H1 (cell line): ENCODE results near the gene GNAQ. TPM values are rescaled to one million over a fixed set of nuclear protein-coding genes. Genes with fewer than 3 reads are reported as not detected.

Experiments used
- CTCF ChIA-PET: fragments of 300-600 bp; sonication (Branson Sonifier 250); formaldehyde crosslinking; loops from one replicate; lab custom pipeline; 2021; ENCODE audit not compliant: partially characterized antibody; lab: Charles Lee
- POLR2A ChIA-PET: fragments of 300-600 bp; sonication (Branson Sonifier 250); formaldehyde crosslinking; loops from one replicate; lab custom pipeline; 2021; ENCODE audit warnings: inconsistent platforms; ENCODE audit not compliant: partially characterized antibody; lab: Charles Lee
- DNase-seq, 2 experiments: peaks; one replicate each; pipeline versions ENCODE4 v3.0.0 to v3.0.0-alpha.2; 2010 to 2022; ENCODE audit warnings: low spot score in 2 of 2, low read depth in 1 of 2, mixed read lengths in 1 of 2
- FAIRE-seq: peaks from 2 replicates; lab custom pipeline; 2011; peaks lifted over from hg19 to GRCh38; lab: Jason Lieb, UNC
- H2AFZ ChIP-seq: 2 replicates; pipeline ENCODE4 v1.8.1; 2012; ENCODE audit warnings: low read length, inconsistent platforms
- H2AK5ac ChIP-seq: 2 replicates; pipeline ENCODE4 v1.6.1; 2013; ENCODE audit warnings: low read depth, low read length
- H2BK120ac ChIP-seq: replicated peaks from 2 replicates; pipeline ENCODE3; 2013; ENCODE audit warnings: low read depth, low read length, inconsistent platforms
- H2BK12ac ChIP-seq: 2 replicates; pipeline ENCODE4 v1.6.1; 2013; ENCODE audit warnings: low read depth, low read length
- H2BK15ac ChIP-seq: 2 replicates; pipeline ENCODE4 v1.6.1; 2013; ENCODE audit warnings: low read length
- H2BK20ac ChIP-seq: 2 replicates; pipeline ENCODE4 v1.6.1; 2013; ENCODE audit warnings: low read length
- H2BK5ac ChIP-seq: 2 replicates; pipeline ENCODE4 v1.6.1; 2013; ENCODE audit warnings: low read depth, low read length
- H3K14ac ChIP-seq: 2 replicates; pipeline ENCODE4 v1.6.1; 2013; ENCODE audit warnings: inconsistent platforms; ENCODE audit not compliant: insufficient read length
- H3K18ac ChIP-seq: 2 replicates; pipeline ENCODE4 v1.6.1; 2013; ENCODE audit warnings: low read length; ENCODE audit errors: extremely low read depth
- H3K23ac ChIP-seq: 2 replicates; pipeline ENCODE4 v1.6.1; 2013; ENCODE audit warnings: inconsistent platforms; ENCODE audit not compliant: insufficient read length
- H3K23me2 ChIP-seq: 2 replicates; pipeline ENCODE4 v1.6.1; 2013; ENCODE audit warnings: low read depth, low read length
- H3K27ac ChIP-seq: 2 replicates; pipeline ENCODE4 v1.6.1; 2011; ENCODE audit warnings: low read depth, low read length, inconsistent platforms
- H3K27me3 ChIP-seq, 4 experiments: replicated peaks in 1 of 4; 1 replicate in 1 of 4; 2 replicates in 3 of 4; pipeline versions ENCODE4 v1.6.1 to v1.8.1; 2011 to 2013; ENCODE audit warnings: low read length in 3 of 4, mild to moderate bottlenecking in 3 of 4, inconsistent platforms in 2 of 4, mixed read lengths in 2 of 4, moderate library complexity in 1 of 4; ENCODE audit not compliant: control insufficient read depth in 3 of 4, insufficient read depth in 3 of 4; ENCODE audit errors: extremely low read depth in 1 of 4
- H3K36me3 ChIP-seq, 4 experiments: 2 replicates each; pipeline versions ENCODE4 v1.6.1 to v1.8.1; 2011 to 2013; ENCODE audit warnings: mild to moderate bottlenecking in 4 of 4, low read length in 3 of 4, moderate library complexity in 2 of 4, control low read depth in 1 of 4, inconsistent platforms in 1 of 4; ENCODE audit not compliant: insufficient read depth in 4 of 4, control insufficient read depth in 2 of 4
- H3K4ac ChIP-seq: replicated peaks from 2 replicates; pipeline ENCODE3; 2013; ENCODE audit warnings: low read length, low read depth, mixed read lengths, inconsistent platforms; ENCODE audit not compliant: insufficient read length
- H3K4me1 ChIP-seq, 4 experiments: replicated peaks in 1 of 4; 1 replicate in 1 of 4; 2 replicates in 3 of 4; pipeline versions ENCODE4 v1.6.1 to v1.8.1; 2011 to 2013; ENCODE audit warnings: low read length in 3 of 4, inconsistent platforms in 2 of 4, mixed read lengths in 1 of 4; ENCODE audit not compliant: insufficient read depth in 4 of 4, control insufficient read depth in 3 of 4
- H3K4me2 ChIP-seq, 2 experiments: 2 replicates each; pipeline versions ENCODE4 v1.6.1 to v1.8.1; 2011 to 2013; ENCODE audit warnings: low read depth in 2 of 2, low read length in 2 of 2, control low read depth in 1 of 2, inconsistent platforms in 1 of 2, mild to moderate bottlenecking in 1 of 2; ENCODE audit not compliant: insufficient read depth in 1 of 2
- H3K4me3 ChIP-seq, 4 experiments: fragments of 200-600, 300-600 bp in 1 of 4; sonication (generic), shearing (Covaris generic), sonication (Bioruptor Twin) in 1 of 4; 2 replicates each; pipeline versions ENCODE4 v1.5.1 to v1.8.1; 2011 to 2016; ENCODE audit warnings: low read length in 4 of 4, low read depth in 3 of 4, control low read depth in 2 of 4, inconsistent platforms in 2 of 4, mild to moderate bottlenecking in 2 of 4, mixed read lengths in 1 of 4, moderate library complexity in 1 of 4; ENCODE audit not compliant: insufficient read depth in 2 of 4; ENCODE audit errors: extremely low read depth in 1 of 4
- H3K56ac ChIP-seq: replicated peaks from 2 replicates; pipeline ENCODE3; 2013; ENCODE audit warnings: low read depth, mild to moderate bottlenecking, mixed read lengths, low read length, inconsistent platforms; ENCODE audit not compliant: insufficient read length
- H3K79me1 ChIP-seq: 2 replicates; pipeline ENCODE4 v1.6.1; 2013; ENCODE audit warnings: low read depth, low read length, control low read depth
- H3K79me2 ChIP-seq, 2 experiments: 2 replicates each; pipeline versions ENCODE4 v1.6.1 to v1.8.1; 2012 to 2013; ENCODE audit warnings: low read length in 2 of 2, mild to moderate bottlenecking in 2 of 2, inconsistent platforms in 1 of 2; ENCODE audit not compliant: insufficient read depth in 2 of 2, control insufficient read depth in 1 of 2
- H3K9ac ChIP-seq, 4 experiments: replicated peaks in 1 of 4; 1 replicate in 1 of 4; 2 replicates in 3 of 4; pipeline versions ENCODE4 v1.6.1 to v1.8.1; 2011 to 2013; ENCODE audit warnings: low read depth in 3 of 4, low read length in 3 of 4, control low read depth in 2 of 4, mild to moderate bottlenecking in 2 of 4, moderate library complexity in 2 of 4, inconsistent platforms in 1 of 4; ENCODE audit errors: extremely low read depth in 1 of 4
- H3K9me3 ChIP-seq, 2 experiments: 2 replicates each; pipeline versions ENCODE4 v1.6.1 to v1.8.1; 2012 to 2013; ENCODE audit warnings: mild to moderate bottlenecking in 2 of 2, moderate library complexity in 2 of 2, control low read depth in 1 of 2, inconsistent platforms in 1 of 2, low read depth in 1 of 2, low read length in 1 of 2, mixed read lengths in 1 of 2; ENCODE audit not compliant: insufficient read depth in 2 of 2
- H4K20me1 ChIP-seq, 2 experiments: replicated peaks in 1 of 2; 2 replicates each; pipeline versions ENCODE3 to v1.8.1; 2011 to 2013; ENCODE audit warnings: inconsistent platforms in 2 of 2, low read length in 2 of 2, mild to moderate bottlenecking in 1 of 2; ENCODE audit not compliant: insufficient read depth in 2 of 2, control insufficient read depth in 1 of 2
- H4K5ac ChIP-seq: 2 replicates; pipeline ENCODE4 v1.6.1; 2013; ENCODE audit warnings: low read length, low read depth, mixed read lengths, inconsistent platforms; ENCODE audit not compliant: insufficient read length
- H4K8ac ChIP-seq: 2 replicates; pipeline ENCODE4 v1.8.0; 2013; ENCODE audit warnings: mild to moderate bottlenecking, moderate library complexity, low read length, inconsistent platforms; ENCODE audit not compliant: insufficient read depth; ENCODE audit errors: extremely low read depth
- H4K91ac ChIP-seq: replicated peaks from 2 replicates; pipeline ENCODE3; 2013; ENCODE audit warnings: low read length, mixed read lengths, inconsistent platforms; ENCODE audit not compliant: insufficient read length
- CBX5 ChIP-seq: fragments of 300-800, 300-1000 bp; sonication (generic); IDR thresholded peaks from 2 replicates; pipeline ENCODE4 v1.7.1; 2016; ENCODE audit warnings: antibody characterized with exemption, low read length, low read depth
- EGR1 ChIP-seq: IDR thresholded peaks from 2 replicates; pipeline ENCODE4 v1.6.1; 2011; ENCODE audit warnings: low read depth, low read length, borderline replicate concordance
- EP300 ChIP-seq, 2 experiments: IDR thresholded peaks; 1 replicate in 1 of 2; 2 replicates in 1 of 2; pipeline ENCODE4 v1.6.1; 2011 to 2012; ENCODE audit warnings: low read depth in 2 of 2, low read length in 2 of 2, mild to moderate bottlenecking in 2 of 2, borderline replicate concordance in 1 of 2, inconsistent platforms in 1 of 2, moderate library complexity in 1 of 2
- KDM4A ChIP-seq: IDR thresholded peaks from one replicate; pipeline ENCODE4 v1.7.1; 2012; ENCODE audit warnings: low read depth, mild to moderate bottlenecking, moderate library complexity, low read length, inconsistent platforms; ENCODE audit not compliant: severe bottlenecking
- KDM5A ChIP-seq: fragments of 200-600 bp; IDR thresholded peaks from 2 replicates; pipeline ENCODE4 v1.7.1; 2012; ENCODE audit warnings: mild to moderate bottlenecking, low read length, inconsistent platforms, mixed read lengths
- MAX ChIP-seq: IDR thresholded peaks from 2 replicates; pipeline ENCODE4 v1.6.1; 2012; ENCODE audit warnings: inconsistent platforms
- NANOG ChIP-seq: IDR thresholded peaks from 2 replicates; pipeline ENCODE4 v1.6.1; 2011; ENCODE audit warnings: low read length, low read depth, mild to moderate bottlenecking, inconsistent platforms; ENCODE audit not compliant: insufficient read depth, poor library complexity, severe bottlenecking
- NRF1 ChIP-seq: IDR thresholded peaks from 2 replicates; pipeline ENCODE4 v1.6.1; 2011; ENCODE audit warnings: mild to moderate bottlenecking, low read depth, low read length, improper control_type of control experiment
- PHF8 ChIP-seq: fragments of 200-600 bp; sonication (generic); conservative IDR thresholded peaks from 2 replicates; pipeline ENCODE4 v1.7.1; 2012; ENCODE audit warnings: low read depth, mild to moderate bottlenecking, inconsistent platforms, low read length, moderate library complexity
- POU5F1 ChIP-seq: IDR thresholded peaks from 2 replicates; pipeline ENCODE4 v1.6.1; 2011; ENCODE audit warnings: low read depth, mild to moderate bottlenecking, low read length, moderate library complexity
- SP1 ChIP-seq: IDR thresholded peaks from 2 replicates; pipeline ENCODE4 v1.6.1; 2011; ENCODE audit warnings: low read depth, low read length
- TAF7 ChIP-seq: optimal IDR thresholded peaks from 2 replicates; pipeline ENCODE3; 2011; ENCODE audit warnings: low read depth, mild to moderate bottlenecking, inconsistent platforms, low read length, moderate library complexity, borderline replicate concordance
- YY1 ChIP-seq: IDR thresholded peaks from 2 replicates; pipeline ENCODE4 v1.6.1; 2011; ENCODE audit warnings: low read depth, mild to moderate bottlenecking, low read length
- WGBS, 2 experiments: shearing (Covaris generic) in 1 of 2; methylation state at CpG; one replicate each; pipeline versions ENCODE4 v1.1.6 to v1.1.7; 2013 to 2015; ENCODE audit warnings: low lambda C conversion rate in 2 of 2, mixed read lengths in 2 of 2, inconsistent platforms in 1 of 2, low coverage in 1 of 2, missing lambda C conversion rate in 1 of 2; ENCODE audit not compliant: insufficient replicate concordance in 2 of 2, insufficient coverage in 1 of 2, insufficient read length in 1 of 2; ENCODE audit errors: extremely low coverage in 1 of 2, missing lambda C conversion rate in 1 of 2; 5-methylcytosine and 5-hydroxymethylcytosine counted together
- polyA plus RNA-seq, 7 experiments: library from polyadenylated mRNA; depleted of rRNA in 3 of 7; stranded (reverse) in 5 of 7; unstranded in 2 of 7; fragments of >200 nt in 5 of 7; fragments of 200-250 nt in 2 of 7; gene quantifications; 1 replicate in 5 of 7; 2 replicates in 1 of 7; 4 replicates in 1 of 7; pipeline versions ENCODE4 v1.2.1 to v1.2.3, GENCODE V29; 2011 to 2013; ENCODE audit warnings: missing spikeins in 2 of 7, mixed read lengths in 2 of 7
- total RNA-seq: library from RNA; stranded (reverse); fragmentation: NEBNext Ultra II Directional; extraction: Animal tissue kit (Norgen Biotek cat#: 25700); gene quantifications from 2 replicates; pipeline ENCODE4 v1.2.1, GENCODE V29; 2021

GNAQ gene
- total and polyA plus RNA-seq, 2 of the 8 experiments (the other 6 are each of a cell fraction or from before 2014, with no cell fraction given): 22.8 to 63.8 TPM

- H3K4me2 ChIP-seq: no peak overlapping the region
- no peaks in the 10 kb centered on the region for H4K20me1 ChIP-seq
- no peak overlapping the region for H3K9ac ChIP-seq
- no peak overlapping the region for H3K27ac ChIP-seq
- no peak overlapping the region for H2BK120ac ChIP-seq
- H2BK15ac ChIP-seq: no peak overlapping the region
- H2BK5ac ChIP-seq: no peak overlapping the region
- H2AK5ac ChIP-seq: no peak overlapping the region
- 88% methylated on average over 8 of the region's 8 CpGs; no CpG with 5 or more reads in 1 of the 2 experiments for WGBS, 2 experiments
- H4K5ac ChIP-seq: no peak overlapping the region
- H3K79me2 ChIP-seq: no peaks in the 10 kb centered on the region
- POLR2A ChIA-PET: no interaction called here
- peaks cover 0 to 10% (median 4%) of the 10 kb centered on the region in 4 experiments; a peak in 3 of 8 replicates for H3K36me3 ChIP-seq
- no peak overlapping the region for H3K4ac ChIP-seq
- H2BK20ac ChIP-seq: no peak overlapping the region
- H3K79me1 ChIP-seq: no peaks in the 10 kb centered on the region
- no peak overlapping the region for H4K8ac ChIP-seq
- no peak overlapping the region for H3K14ac ChIP-seq
- H3K4me3 ChIP-seq: no peak overlapping the region
- no peak overlapping the region for H2AFZ ChIP-seq
- no peaks in the 10 kb centered on the region for H3K9me3 ChIP-seq
- no peaks in the 10 kb centered on the region for H3K23me2 ChIP-seq
- no peak for DNase-seq
- no peak for FAIRE-seq
- no peak overlapping the region for H3K23ac ChIP-seq
- peaks cover 1 to 9% (median 8%) of the 10 kb centered on the region in 4 experiments; a peak in 4 of 7 replicates for H3K4me1 ChIP-seq
- H3K27me3 ChIP-seq: no peaks in the 10 kb centered on the region; a peak in 1 of 7 replicates
- no peak overlapping the region for H2BK12ac ChIP-seq
- no peak overlapping the region for H3K18ac ChIP-seq
- CTCF ChIA-PET: interaction anchor here (1.0 to 1.3 kb wide), 5 partner anchors 20 to 1296 kb away, joined by 3 to 6 read pairs (median 3); no protein-coding TSS in a partner anchor
- no peak overlapping the region for H3K56ac ChIP-seq
- no peak overlapping the region for H4K91ac ChIP-seq
- TF ChIP-seq KDM4A: no peak
- TF ChIP-seq KDM5A: no peak
- no peak for TF ChIP-seq EGR1
- no peak for TF ChIP-seq TAF7
- no peak for TF ChIP-seq YY1
- TF ChIP-seq POU5F1: no peak
- TF ChIP-seq CBX5: no peak
- TF ChIP-seq EP300 (IDR thresholded peaks at IDR 0.05; ENCODE audit: borderline replicate concordance in 1 of 2, low read depth in 2 of 2, low read length in 2 of 2): no peak
- TF ChIP-seq SP1: no peak
- no peak for TF ChIP-seq PHF8
- no peak for TF ChIP-seq NANOG
- no peak for TF ChIP-seq MAX
- no peak for TF ChIP-seq NRF1
These were observed 299.7 kb downstream of the GNAQ start for GRCh38 chr9:77731930-77732329.
